IMR-90 (cell line): Measurements from ENCODE around the gene SEC24D. TPM values are rescaled to one million over a fixed set of nuclear protein-coding genes. Genes with fewer than 3 reads are reported as not detected.

Experiments used
- ATAC-seq: fragments of 200-7000 bp; cut with Tn5 transposase; 2 replicates; pipeline ENCODE4 v1.9.1; 2020; ENCODE audit warnings: low read depth, mild to moderate bottlenecking, moderate library complexity
- BruUV-seq: library from RNA; stranded (reverse); fragments of 400-500 nt; replicated peaks from 2 replicates; lab custom pipeline; 2021; lab: Mats Ljungman, UMichigan
- CTCF ChIA-PET: fragments of 300-600 bp; formaldehyde crosslinking; extraction: SDS; loops from one replicate; lab custom pipeline; 2021; ENCODE audit warnings: antibody characterized with exemption; lab: Yijun Ruan, JAX
- POLR2A ChIA-PET: fragments of 300-600 bp; sonication (Branson Sonifier 250); formaldehyde crosslinking; loops from one replicate; lab custom pipeline; 2022; ENCODE audit warnings: antibody characterized with exemption; ENCODE audit not compliant: unreplicated experiment; lab: Charles Lee
- DNase-seq: peaks from one replicate; pipeline ENCODE4 v3.0.0; 2013
- H2AFZ ChIP-seq: replicated peaks from 2 replicates; pipeline ENCODE3; 2013; ENCODE audit warnings: low read length, mild to moderate bottlenecking; ENCODE audit not compliant: poor library complexity
- H2AK5ac ChIP-seq: 2 replicates; pipeline ENCODE4 v1.6.1; 2013; ENCODE audit warnings: low read depth, low read length, inconsistent platforms
- H2AK9ac ChIP-seq: replicated peaks from 2 replicates; pipeline ENCODE3; 2013; ENCODE audit warnings: mild to moderate bottlenecking, low read depth, low read length, moderate library complexity; ENCODE audit not compliant: poor library complexity
- H2BK120ac ChIP-seq: 2 replicates; pipeline ENCODE4 v1.6.1; 2013; ENCODE audit warnings: low read depth, low read length, inconsistent platforms
- H2BK15ac ChIP-seq: 3 replicates; pipeline ENCODE4 v1.6.1; 2013; ENCODE audit warnings: low read depth, low read length, inconsistent platforms
- H2BK20ac ChIP-seq: 2 replicates; pipeline ENCODE4 v1.6.1; 2013; ENCODE audit warnings: low read depth, mild to moderate bottlenecking, inconsistent platforms, low read length, moderate library complexity
- H2BK5ac ChIP-seq: 2 replicates; pipeline ENCODE4 v1.6.1; 2013; ENCODE audit warnings: mild to moderate bottlenecking, low read depth, low read length, inconsistent platforms; ENCODE audit not compliant: poor library complexity, severe bottlenecking
- H3K14ac ChIP-seq: replicated peaks from 2 replicates; pipeline ENCODE4 v1.6.1; 2013; ENCODE audit warnings: low read depth, low read length, inconsistent platforms
- H3K18ac ChIP-seq: 2 replicates; pipeline ENCODE4 v1.6.1; 2013; ENCODE audit warnings: low read depth, low read length, control low read depth
- H3K23ac ChIP-seq: 2 replicates; pipeline ENCODE4 v1.6.1; 2013; ENCODE audit warnings: low read depth, low read length, inconsistent platforms
- H3K27ac ChIP-seq: 2 replicates; pipeline ENCODE4 v1.5.1; 2013; ENCODE audit warnings: mild to moderate bottlenecking, control low read depth, low read length; ENCODE audit not compliant: insufficient read depth
- H3K27me3 ChIP-seq: 2 replicates; pipeline ENCODE4 v1.6.1; 2013; ENCODE audit warnings: low read length; ENCODE audit not compliant: control insufficient read depth, insufficient read depth
- H3K36me3 ChIP-seq: 2 replicates; pipeline ENCODE4 v1.6.1; 2013; ENCODE audit warnings: low read length, mixed read lengths; ENCODE audit not compliant: control insufficient read depth, insufficient read depth
- H3K4ac ChIP-seq: 2 replicates; pipeline ENCODE4 v1.6.1; 2013; ENCODE audit warnings: low read depth, low read length, inconsistent platforms
- H3K4me1 ChIP-seq: 2 replicates; pipeline ENCODE4 v1.6.1; 2013; ENCODE audit warnings: low read length, mixed read lengths; ENCODE audit not compliant: control insufficient read depth, insufficient read depth
- H3K4me2 ChIP-seq: 2 replicates; pipeline ENCODE4 v1.6.1; 2013; ENCODE audit warnings: low read depth, mild to moderate bottlenecking, control low read depth, low read length, moderate library complexity
- H3K4me3 ChIP-seq: 2 replicates; pipeline ENCODE4 v1.5.1; 2013; ENCODE audit warnings: low read depth, mild to moderate bottlenecking, control low read depth, low read length, moderate library complexity; ENCODE audit not compliant: insufficient read depth
- H3K56ac ChIP-seq: 2 replicates; pipeline ENCODE4 v1.6.1; 2013; ENCODE audit warnings: low read length, inconsistent platforms; ENCODE audit not compliant: insufficient read depth; ENCODE audit errors: extremely low read depth
- H3K79me1 ChIP-seq, 2 experiments: 2 replicates each; pipeline ENCODE4 v1.6.1; 2013; ENCODE audit warnings: low read length in 2 of 2, inconsistent platforms in 1 of 2, low read depth in 1 of 2
- H3K9ac ChIP-seq: 2 replicates; pipeline ENCODE4 v1.6.1; 2013; ENCODE audit warnings: low read depth, low read length, control low read depth
- H3K9me1 ChIP-seq: 2 replicates; pipeline ENCODE4 v1.6.1; 2013; ENCODE audit warnings: low read length, inconsistent platforms; ENCODE audit not compliant: insufficient read depth
- H3K9me3 ChIP-seq: 2 replicates; pipeline ENCODE4 v1.6.1; 2013; ENCODE audit warnings: low read length; ENCODE audit not compliant: control insufficient read depth, insufficient read depth
- H4K20me1 ChIP-seq: 2 replicates; pipeline ENCODE4 v1.6.1; 2013; ENCODE audit warnings: low read length, inconsistent platforms; ENCODE audit not compliant: insufficient read depth
- H4K5ac ChIP-seq: 2 replicates; pipeline ENCODE4 v1.6.1; 2013; ENCODE audit warnings: mild to moderate bottlenecking, low read depth, low read length, control low read depth
- H4K8ac ChIP-seq, 2 experiments: 2 replicates each; pipeline ENCODE4 v1.6.1; 2013; ENCODE audit warnings: low read depth in 2 of 2, low read length in 2 of 2, control low read depth in 1 of 2, inconsistent platforms in 1 of 2
- H4K91ac ChIP-seq: 2 replicates; pipeline ENCODE4 v1.6.1; 2013; ENCODE audit warnings: low read depth, low read length, inconsistent platforms; ENCODE audit not compliant: insufficient read depth
- CTCF ChIP-seq: conservative IDR thresholded peaks from 2 replicates; pipeline ENCODE4 v1.5.1; 2012; ENCODE audit warnings: mild to moderate bottlenecking, low read depth, low read length, improper control_type of control experiment
- MXI1 ChIP-seq: IDR thresholded peaks from 2 replicates; pipeline ENCODE4 v1.6.1; 2012; ENCODE audit warnings: low read depth, mild to moderate bottlenecking, low read length, moderate library complexity, borderline replicate concordance
- WGBS, 2 experiments: methylation state at CpG; one replicate each; pipeline versions ENCODE4 v1.1.5 to v1.1.7; 2013; ENCODE audit warnings: missing lambda C conversion rate in 2 of 2; ENCODE audit not compliant: insufficient read length in 1 of 2; ENCODE audit errors: extremely low coverage in 2 of 2; 5-methylcytosine and 5-hydroxymethylcytosine counted together
- dilution Hi-C: fragments of 300-500 bp; cut with HindIII; formaldehyde crosslinking; loops from one replicate; pipeline ENCODE4 v1.14.3; 2018; ENCODE audit warnings: low sequenced_read_pairs; ENCODE audit not compliant: unreplicated experiment
- in situ Hi-C: fragments of 300-500 bp; cut with MboI; formaldehyde crosslinking; loops from 3 replicates; pipeline ENCODE4 v1.14.3; 2019; ENCODE audit warnings: low sequenced_read_pairs, inconsistent platforms, mixed read lengths
- intact Hi-C: fragments of 100-400 bp; cut with micrococcal nuclease; formaldehyde crosslinking; loops from 2 replicates; pipeline ENCODE4 v1.10.0; 2022
- polyA plus RNA-seq, 3 experiments: library from polyadenylated mRNA; depleted of rRNA; stranded (reverse); fragments of >200 nt; gene quantifications; 2 replicates each; pipeline ENCODE4 v1.2.3, GENCODE V29; 2012; ENCODE audit warnings: low replicate concordance in 1 of 3
- total RNA-seq: library from RNA; depleted of rRNA; stranded (reverse); fragments of >200 nt; gene quantifications from 2 replicates; pipeline ENCODE4 v1.2.3, GENCODE V29; 2012

Gene SEC24D
- total and polyA plus RNA-seq, 2 of the 4 experiments (the other 2 are of a cell fraction), result 93.2 to 111 TPM

- Histone ChIP-seq H3K9me3 (no peaks in the 10 kb centered on the region), H3K4me3 (no peak overlapping the region), H4K20me1 (no peaks in the 10 kb centered on the region), H2BK5ac (no peak overlapping the region), H2BK20ac (no peak overlapping the region), H2AK5ac (no peak overlapping the region), H2AK9ac (no peak overlapping the region), H3K9ac (no peak overlapping the region), H3K56ac (no peak overlapping the region), H3K27me3 (no peaks in the 10 kb centered on the region), H3K23ac (no peak overlapping the region; the same call in 1 of the 2 replicates), H3K4me2 (no peak overlapping the region), H3K18ac (no peak overlapping the region), H3K79me1 (no peaks in the 10 kb centered on the region), H2AFZ (peak overlapping the region; percentile 6), H3K27ac (no peak overlapping the region), H3K4ac (no peak overlapping the region), H3K9me1 (no peaks in the 10 kb centered on the region), H4K91ac (no peak overlapping the region), H4K5ac (no peak overlapping the region), H3K4me1 (no peaks in the 10 kb centered on the region), H3K14ac (no peak overlapping the region; the same call in 1 of the 2 replicates), H2BK15ac (no peak overlapping the region; the same call in 2 of the 3 replicates), H2BK120ac (no peak overlapping the region), H3K36me3 (no peaks in the 10 kb centered on the region), H4K8ac (no peak overlapping the region)
- intact Hi-C loops (no loop called here), in situ Hi-C loops (no loop called here), dilution Hi-C loops (no loop called here)
- CTCF ChIA-PET, result interaction anchor here (1.0 kb wide), 2 partner anchors 9 to 128 kb away, joined by 3 read pairs; no protein-coding TSS in a partner anchor
- no TSS peak for BruUV-seq
- ATAC-seq, result peak; percentile 62
- WGBS, 2 experiments, result no CpG with 5 or more reads among the region's 2 CpGs
- TF ChIP-seq CTCF (no peak), MXI1 (no peak)
- POLR2A ChIA-PET, result no interaction called here
- DNase-seq, result peak; percentile 63
Observed at GRCh38 chr4:118869808-118870342, 33.9 kb upstream of the SEC24D start.
